ENCODE data around the gene DHX57. TPM values are rescaled to one million over a fixed set of nuclear protein-coding genes. Genes with fewer than 3 reads are reported as not detected.

DHX57 gene
- total RNA-seq (ENCODE audit: unreplicated experiment) = 38.6 TPM
- long read RNA-seq, partial matches to known transcripts = 2 of 2 reads
- long read RNA-seq, other reads (novel, unspliced or antisense) = 0 of 2 reads

- H3K4me3 Mint-ChIP-seq (ENCODE audit: unreplicated experiment) = peak within 1 kb of the TSS; percentile 97
- peak within 1 kb of the TSS; percentile 91 for H3K27ac Mint-ChIP-seq (ENCODE audit: unreplicated experiment)
- DNase-seq = peak; percentile 88
- H3K9me3 Mint-ChIP-seq (ENCODE audit: unreplicated experiment) = no peaks in the 10 kb centered on the region
- H3K27me3 Mint-ChIP-seq (ENCODE audit: unreplicated experiment) = peaks cover 2% of the 10 kb centered on the region
- TF ChIP-seq CTCF (IDR thresholded peaks at IDR 0.05; ENCODE audit: partially characterized antibody, unreplicated experiment) = no peak
- peaks cover 14% of the 10 kb centered on the region for H3K36me3 Mint-ChIP-seq (ENCODE audit: unreplicated experiment)
- H3K4me1 Mint-ChIP-seq (ENCODE audit: low read depth, unreplicated experiment) = peaks cover 10% of the 10 kb centered on the region
These were observed at the start of gene DHX57, which contains the start of gene MORN2 for GRCh38 chr2:38875576-38876367. TSS of gene DHX57 (minus strand) at chr2:38875934. CDS start at chr2:38868405, 7,529 bp downstream. TSS of gene MORN2 (plus strand) at chr2:38875976.

GRCh38 chr2:38922902-38923301, 47.2 kb upstream of the DHX57 start:
- Mint-ChIP-seq H3K27ac (ENCODE audit: unreplicated experiment) (no peak overlapping the region), H3K4me1 (ENCODE audit: low read depth, unreplicated experiment) (no peaks in the 10 kb centered on the region), H3K36me3 (ENCODE audit: unreplicated experiment) (no peaks in the 10 kb centered on the region), H3K27me3 (ENCODE audit: unreplicated experiment) (no peaks in the 10 kb centered on the region), H3K4me3 (ENCODE audit: unreplicated experiment) (no peak overlapping the region), H3K9me3 (ENCODE audit: unreplicated experiment) (no peaks in the 10 kb centered on the region)
- TF ChIP-seq CTCF (IDR thresholded peaks at IDR 0.05; ENCODE audit: partially characterized antibody, unreplicated experiment) = no peak
- DNase-seq = no peak

- H3K4me3 Mint-ChIP-seq (ENCODE audit: unreplicated experiment) = no peak overlapping the region
- no peak for DNase-seq
- no peaks in the 10 kb centered on the region for H3K27me3 Mint-ChIP-seq (ENCODE audit: unreplicated experiment)
- H3K4me1 Mint-ChIP-seq (ENCODE audit: low read depth, unreplicated experiment) = no peaks in the 10 kb centered on the region
- no peaks in the 10 kb centered on the region for H3K36me3 Mint-ChIP-seq (ENCODE audit: unreplicated experiment)
- H3K9me3 Mint-ChIP-seq (ENCODE audit: unreplicated experiment) = no peaks in the 10 kb centered on the region
- H3K27ac Mint-ChIP-seq (ENCODE audit: unreplicated experiment) = no peak overlapping the region
- TF ChIP-seq CTCF (IDR thresholded peaks at IDR 0.05; ENCODE audit: partially characterized antibody, unreplicated experiment) = no peak
These were observed 46.7 kb upstream of the DHX57 start for GRCh38 chr2:38922389-38922788.

GRCh38 chr2:38912619-38913018, 36.9 kb upstream of the DHX57 start:
- Mint-ChIP-seq H3K4me1 (ENCODE audit: low read depth, unreplicated experiment) (no peaks in the 10 kb centered on the region), H3K27ac (ENCODE audit: unreplicated experiment) (no peak overlapping the region), H3K36me3 (ENCODE audit: unreplicated experiment) (no peaks in the 10 kb centered on the region), H3K4me3 (ENCODE audit: unreplicated experiment) (no peak overlapping the region), H3K27me3 (ENCODE audit: unreplicated experiment) (no peaks in the 10 kb centered on the region), H3K9me3 (ENCODE audit: unreplicated experiment) (no peaks in the 10 kb centered on the region)
- no peak for DNase-seq
- TF ChIP-seq CTCF (IDR thresholded peaks at IDR 0.05; ENCODE audit: partially characterized antibody, unreplicated experiment) = no peak

GRCh38 chr2:38911191-38911590, 35.5 kb upstream of the DHX57 start:
- no peaks in the 10 kb centered on the region for H3K9me3 Mint-ChIP-seq (ENCODE audit: unreplicated experiment)
- no peaks in the 10 kb centered on the region for H3K4me1 Mint-ChIP-seq (ENCODE audit: low read depth, unreplicated experiment)
- no peaks in the 10 kb centered on the region for H3K27me3 Mint-ChIP-seq (ENCODE audit: unreplicated experiment)
- DNase-seq = no peak
- no peak for TF ChIP-seq CTCF (IDR thresholded peaks at IDR 0.05; ENCODE audit: partially characterized antibody, unreplicated experiment)
- H3K27ac Mint-ChIP-seq (ENCODE audit: unreplicated experiment) = no peak overlapping the region
- H3K4me3 Mint-ChIP-seq (ENCODE audit: unreplicated experiment) = no peak overlapping the region
- no peaks in the 10 kb centered on the region for H3K36me3 Mint-ChIP-seq (ENCODE audit: unreplicated experiment)
